Caco-2 (cell line): ENCODE measurements around the gene EMC9. TPM values are rescaled to one million over a fixed set of nuclear protein-coding genes. Genes with fewer than 3 reads are reported as not detected.

Experiments used
- BruUV-seq: library from RNA; stranded (reverse); fragments of 400-500 nt; replicated peaks from 2 replicates; lab custom pipeline; 2021; lab: Mats Ljungman, UMichigan
- CTCF ChIA-PET: fragments of 300-600 bp; sonication (Branson Sonifier 250); formaldehyde crosslinking; loops from one replicate; lab custom pipeline; 2022; ENCODE audit warnings: antibody characterized with exemption; lab: Charles Lee
- POLR2A ChIA-PET: fragments of 300-600 bp; sonication (Branson Sonifier 250); formaldehyde crosslinking; loops from one replicate; lab custom pipeline; 2022; ENCODE audit warnings: antibody characterized with exemption; lab: Charles Lee
- DNase-seq, 2 experiments: peaks; one replicate each; pipeline versions ENCODE4 v3.0.0 to v3.0.0-alpha.2; 2020 to 2022
- H3K27me3 ChIP-seq: replicated peaks from 2 replicates; pipeline ENCODE4 v1.6.0; 2011; ENCODE audit warnings: low read length; ENCODE audit not compliant: control insufficient read depth, insufficient read depth
- H3K36me3 ChIP-seq: 2 replicates; pipeline ENCODE4 v1.5.1; 2011; ENCODE audit warnings: low read length; ENCODE audit not compliant: control insufficient read depth, insufficient read depth
- H3K4me1 ChIP-seq: fragments of 250-450 bp; sonication (Bioruptor Pico); 2 replicates; pipeline ENCODE4 v1.5.1; 2020; ENCODE audit warnings: mild to moderate bottlenecking
- H3K4me3 ChIP-seq: 2 replicates; pipeline ENCODE4 v1.5.1; 2011; ENCODE audit warnings: low read depth, mild to moderate bottlenecking, control low read depth, low read length
- H3K9me3 ChIP-seq: fragments of 250-450 bp; sonication (Bioruptor Pico); 2 replicates; pipeline ENCODE4 v1.5.1; 2020; ENCODE audit warnings: mild to moderate bottlenecking, moderate library complexity
- H3K27ac Mint-ChIP-seq: one replicate; pipeline ENCODE4 v1.8.0; 2022; ENCODE audit warnings: mixed read lengths; ENCODE audit not compliant: unreplicated experiment
- H3K27me3 Mint-ChIP-seq: one replicate; pipeline ENCODE4 v1.8.0; 2022; ENCODE audit warnings: mixed read lengths; ENCODE audit not compliant: insufficient read depth, unreplicated experiment
- H3K36me3 Mint-ChIP-seq: one replicate; pipeline ENCODE4 v1.8.0; 2022; ENCODE audit warnings: mild to moderate bottlenecking, mixed read lengths; ENCODE audit not compliant: insufficient read depth, unreplicated experiment
- H3K4me1 Mint-ChIP-seq: one replicate; pipeline ENCODE4 v1.8.0; 2022; ENCODE audit warnings: low read depth, mixed read lengths; ENCODE audit not compliant: unreplicated experiment
- H3K4me3 Mint-ChIP-seq: one replicate; pipeline ENCODE4 v1.8.0; 2022; ENCODE audit warnings: mild to moderate bottlenecking, moderate library complexity, mixed read lengths; ENCODE audit not compliant: unreplicated experiment
- H3K9me3 Mint-ChIP-seq: one replicate; pipeline ENCODE4 v1.8.0; 2022; ENCODE audit warnings: mixed read lengths; ENCODE audit not compliant: unreplicated experiment
- intact Hi-C: fragments of 100-400 bp; cut with micrococcal nuclease; formaldehyde crosslinking; loops from one replicate; pipeline ENCODE4 v1.10.0; 2022; ENCODE audit not compliant: unreplicated experiment
- total RNA-seq: library from RNA; stranded (reverse); gene quantifications from 2 replicates; pipeline ENCODE4 v1.2.3, GENCODE V29; 2022
- TF ChIP-seq, protein P1 (sequence below), 2 experiments: fragments of 200-600 bp in 1 of 2; IDR thresholded peaks; 1 replicate in 1 of 2; 2 replicates in 1 of 2; pipeline versions ENCODE4 v1.5.1 to v1.8.0; 2011 to 2022; ENCODE audit warnings: antibody characterized with exemption in 1 of 2, control low read depth in 1 of 2, inconsistent platforms in 1 of 2, low read depth in 1 of 2, low read length in 1 of 2, mild to moderate bottlenecking in 1 of 2, moderate library complexity in 1 of 2; ENCODE audit not compliant: insufficient read depth in 1 of 2, severe bottlenecking in 1 of 2, unreplicated experiment in 1 of 2

Gene EMC9
- total RNA-seq, 1 experiment from 2014 or later, result 31.1 TPM

DNA sequence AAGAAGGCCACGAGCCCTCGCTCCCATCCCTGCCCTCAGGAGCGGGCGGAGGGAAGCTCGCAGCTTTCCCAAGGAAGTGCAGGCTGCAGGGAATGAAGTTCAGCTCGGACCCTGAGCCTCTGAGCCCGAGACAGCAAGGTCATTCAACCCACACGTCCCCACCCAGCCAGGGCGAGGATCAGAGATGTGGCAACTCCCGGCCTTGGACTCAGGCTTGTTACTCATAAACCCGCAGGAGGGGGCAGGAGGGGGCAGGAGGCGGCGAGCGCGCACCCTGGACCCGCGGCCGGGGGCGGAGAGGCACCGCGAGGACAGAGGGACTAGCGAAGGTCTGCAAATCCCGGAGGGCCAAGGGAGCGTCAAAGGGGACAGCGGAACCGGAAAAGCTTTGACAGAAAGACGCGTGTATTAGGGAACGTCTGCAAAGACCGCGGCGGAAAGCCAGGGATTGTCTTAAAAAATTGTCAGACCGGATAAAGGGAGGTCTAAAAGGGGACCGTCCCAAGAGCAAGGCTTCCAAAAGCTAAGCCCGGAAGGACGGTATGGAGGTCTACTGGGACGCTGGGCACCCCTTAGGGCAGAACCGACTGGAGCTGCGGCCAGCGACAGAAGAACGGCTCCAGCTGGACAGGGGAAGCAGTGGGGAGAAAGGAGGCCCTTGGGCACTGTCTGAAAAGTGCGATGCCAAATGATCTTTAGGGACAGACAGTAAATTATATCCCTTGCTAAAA is 27.4 kb downstream of the EMC9 start:
- CTCF ChIA-PET, result interaction anchor here (0.6 to 3.3 kb wide), 14 partner anchors 8 to 1045 kb away, joined by 3 to 26 read pairs (median 5); partner anchors contain the start of genes EMC9, IRF9, PCK2 and PSME1
- no TSS peak for BruUV-seq

DNA sequence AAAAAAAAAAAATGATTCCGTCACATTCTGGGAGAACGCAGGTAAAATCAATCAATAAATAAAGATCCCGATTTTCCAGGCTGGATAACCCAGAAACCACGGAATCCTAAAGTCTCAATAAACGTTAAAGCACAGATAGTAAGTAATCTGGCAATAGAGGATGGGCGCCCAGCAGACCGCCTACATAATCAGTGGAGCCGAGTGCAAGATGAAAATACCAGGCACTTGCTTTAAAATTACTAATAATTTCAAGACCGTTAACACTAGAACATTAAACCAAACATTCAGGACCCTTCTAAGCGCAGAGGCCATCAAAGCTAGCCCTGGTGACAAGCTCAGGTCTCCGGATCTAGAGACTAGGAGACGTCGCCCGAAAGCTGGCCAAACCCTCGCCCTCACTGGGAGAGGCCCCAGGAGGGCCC is 28.0 kb downstream of the EMC9 start:
- Histone ChIP-seq H3K4me3 (peak overlapping the region; percentile 77), H3K36me3 (peaks cover 2% of the 10 kb centered on the region; the same call in 1 of the 2 replicates), H3K4me1 (peaks cover 8% of the 10 kb centered on the region; the same call in 1 of the 2 replicates), H3K27me3 (no peaks in the 10 kb centered on the region), H3K9me3 (no peaks in the 10 kb centered on the region)
- ChIA-PET POLR2A (interaction anchor here (0.6 to 3.3 kb wide), 8 partner anchors 12 to 792 kb away, joined by 3 to 72 read pairs (median 20); partner anchors contain the start of genes EMC9, PABPN1, PCK2 and PSME1), CTCF (interaction anchor here (0.6 to 3.3 kb wide), 7 partner anchors 20 to 135 kb away, joined by 3 to 26 read pairs (median 17); partner anchors contain the start of genes IRF9, PCK2, PSME1 and PSME2)
- H3K27ac Mint-ChIP-seq, result peak overlapping the region; percentile 98
- no peaks in the 10 kb centered on the region for H3K27me3 Mint-ChIP-seq
- H3K9me3 Mint-ChIP-seq, result no peaks in the 10 kb centered on the region
- no peak for DNase-seq
- TF ChIP-seq, protein P1, sequence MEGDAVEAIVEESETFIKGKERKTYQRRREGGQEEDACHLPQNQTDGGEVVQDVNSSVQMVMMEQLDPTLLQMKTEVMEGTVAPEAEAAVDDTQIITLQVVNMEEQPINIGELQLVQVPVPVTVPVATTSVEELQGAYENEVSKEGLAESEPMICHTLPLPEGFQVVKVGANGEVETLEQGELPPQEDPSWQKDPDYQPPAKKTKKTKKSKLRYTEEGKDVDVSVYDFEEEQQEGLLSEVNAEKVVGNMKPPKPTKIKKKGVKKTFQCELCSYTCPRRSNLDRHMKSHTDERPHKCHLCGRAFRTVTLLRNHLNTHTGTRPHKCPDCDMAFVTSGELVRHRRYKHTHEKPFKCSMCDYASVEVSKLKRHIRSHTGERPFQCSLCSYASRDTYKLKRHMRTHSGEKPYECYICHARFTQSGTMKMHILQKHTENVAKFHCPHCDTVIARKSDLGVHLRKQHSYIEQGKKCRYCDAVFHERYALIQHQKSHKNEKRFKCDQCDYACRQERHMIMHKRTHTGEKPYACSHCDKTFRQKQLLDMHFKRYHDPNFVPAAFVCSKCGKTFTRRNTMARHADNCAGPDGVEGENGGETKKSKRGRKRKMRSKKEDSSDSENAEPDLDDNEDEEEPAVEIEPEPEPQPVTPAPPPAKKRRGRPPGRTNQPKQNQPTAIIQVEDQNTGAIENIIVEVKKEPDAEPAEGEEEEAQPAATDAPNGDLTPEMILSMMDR (IDR thresholded peaks at IDR 0.05; ENCODE audit: insufficient read depth in 1 of 2, low read depth in 1 of 2, low read length in 1 of 2, severe bottlenecking in 1 of 2, unreplicated experiment in 1 of 2), result no peak
- TSS peak; percentile 77 for BruUV-seq
- H3K4me3 Mint-ChIP-seq, result peak overlapping the region; percentile 100
- H3K36me3 Mint-ChIP-seq, result peaks cover 26% of the 10 kb centered on the region
- intact Hi-C loops, result no loop called here
- H3K4me1 Mint-ChIP-seq, result peaks cover 13% of the 10 kb centered on the region

More for the DNA sequence above, 27.4 kb downstream of the EMC9 start:
- Mint-ChIP-seq H3K36me3 (peaks cover 29% of the 10 kb centered on the region), H3K4me1 (peaks cover 13% of the 10 kb centered on the region), H3K27me3 (no peaks in the 10 kb centered on the region), H3K4me3 (peak overlapping the region; percentile 100), H3K9me3 (no peaks in the 10 kb centered on the region), H3K27ac (peak overlapping the region; percentile 98)
- intact Hi-C loops, result loop anchor here (1.0 to 2.0 kb wide), 4 partner anchors 20 to 75 kb away; partner anchors contain the start of genes EMC9, IPO4, IRF9 and PCK2
- H3K36me3 ChIP-seq, result peaks cover 2% of the 10 kb centered on the region; the same call in 1 of the 2 replicates
- H3K4me1 ChIP-seq, result peaks cover 3% of the 10 kb centered on the region; the same call in 1 of the 2 replicates
- DNase-seq, result peak; percentile 95 to 96
- no peaks in the 10 kb centered on the region for H3K9me3 ChIP-seq
- peak overlapping the region; percentile 77 for H3K4me3 ChIP-seq
- H3K27me3 ChIP-seq, result no peaks in the 10 kb centered on the region
- TF ChIP-seq, protein P1 (IDR thresholded peaks at IDR 0.05; ENCODE audit: insufficient read depth in 1 of 2, low read depth in 1 of 2, low read length in 1 of 2, severe bottlenecking in 1 of 2, unreplicated experiment in 1 of 2), result no peak
- POLR2A ChIA-PET, result interaction anchor here (0.6 to 3.3 kb wide), 18 partner anchors 11 to 793 kb away, joined by 3 to 72 read pairs (median 5); partner anchors contain the start of genes CARMIL3, CHMP4A, EMC9 and IPO4

DNA sequence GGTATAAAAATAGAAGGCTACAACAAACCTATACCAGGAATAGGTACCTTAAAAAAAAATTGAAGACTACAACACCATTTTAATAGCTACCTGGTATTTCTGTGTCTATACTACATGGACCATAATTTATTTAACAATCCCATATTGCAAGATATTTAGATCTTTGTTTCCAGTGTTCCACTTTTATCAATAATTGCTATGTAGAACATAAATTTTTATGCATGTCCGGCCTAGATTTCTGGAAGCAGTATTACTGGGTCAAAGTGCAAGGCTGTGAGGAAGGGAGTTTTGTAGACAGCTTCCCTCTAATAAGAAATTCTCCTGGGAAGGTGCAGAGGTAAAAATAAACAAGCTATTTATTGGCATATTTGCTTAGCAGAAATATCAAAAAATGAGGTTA is 30.9 kb downstream of the EMC9 start:
- H3K4me1 Mint-ChIP-seq, result peaks cover 5% of the 10 kb centered on the region
- TF ChIP-seq, protein P1 (IDR thresholded peaks at IDR 0.05; ENCODE audit: insufficient read depth in 1 of 2, low read depth in 1 of 2, low read length in 1 of 2, severe bottlenecking in 1 of 2, unreplicated experiment in 1 of 2), result no peak
- BruUV-seq, result no TSS peak
- ChIA-PET POLR2A (interaction anchor here (1.1 kb wide), 1 partner anchor 52 kb away, joined by 3 read pairs; no protein-coding TSS in a partner anchor), CTCF (interaction anchor here (0.7 to 6.7 kb wide), 6 partner anchors 8 to 53 kb away, joined by 3 to 155 read pairs (median 10); partner anchors contain the start of genes PCK2 and PSME2)
- no peaks in the 10 kb centered on the region for H3K27me3 Mint-ChIP-seq
- Histone ChIP-seq H3K4me1 (peaks cover 8% of the 10 kb centered on the region; the same call in 1 of the 2 replicates), H3K4me3 (no peak overlapping the region), H3K9me3 (no peaks in the 10 kb centered on the region; the same call in 1 of the 2 replicates), H3K27me3 (no peaks in the 10 kb centered on the region), H3K36me3 (no peaks in the 10 kb centered on the region)
- peaks cover 14% of the 10 kb centered on the region for H3K36me3 Mint-ChIP-seq
- H3K27ac Mint-ChIP-seq, result no peak overlapping the region
- H3K4me3 Mint-ChIP-seq, result no peak overlapping the region
- intact Hi-C loops, result no loop called here
- no peaks in the 10 kb centered on the region for H3K9me3 Mint-ChIP-seq
- DNase-seq, result no peak
